ENCODE data around the gene ARHGAP6.

GRCh38 chrX:11663875-11664210 is 1.9 kb downstream of the ARHGAP6 start:
- no peak for TF ChIP-seq POLR2AphosphoS5 (IDR thresholded peaks at IDR 0.05)
- TF ChIP-seq CTCF (IDR thresholded peaks at IDR 0.05) = no peak
